Hepatocyte (in vitro differentiated cells): Measurements from ENCODE around the gene ZHX3. TPM values are rescaled to one million over a fixed set of nuclear protein-coding genes. Genes with fewer than 3 reads are reported as not detected.

ENCODE experiments used
- DNase-seq: peaks from one replicate; pipeline ENCODE4 v3.0.0-alpha.2; 2016; ENCODE audit warnings: low spot score
- H2AFZ ChIP-seq: fragments of 200-600 bp; sonication (generic); 2 replicates; pipeline ENCODE4 v1.6.0; 2016; ENCODE audit warnings: antibody characterized with exemption, mild to moderate bottlenecking
- H3K27ac ChIP-seq: fragments of 200-600 bp; sonication (generic); 2 replicates; pipeline ENCODE4 v1.5.1; 2016; ENCODE audit warnings: mild to moderate bottlenecking
- H3K27me3 ChIP-seq: fragments of 200-600 bp; sonication (generic); 2 replicates; pipeline ENCODE4 v1.6.1; 2016
- H3K36me3 ChIP-seq: fragments of 200-600 bp; sonication (generic); replicated peaks from 2 replicates; pipeline ENCODE4 v1.5.1; 2016; ENCODE audit warnings: low read depth; ENCODE audit not compliant: insufficient read depth
- H3K4me1 ChIP-seq: fragments of 200-600 bp; sonication (generic); 2 replicates; pipeline ENCODE4 v1.5.1; 2016; ENCODE audit warnings: mild to moderate bottlenecking, moderate library complexity; ENCODE audit not compliant: insufficient read depth
- H3K4me2 ChIP-seq: fragments of 200-600 bp; sonication (generic); 2 replicates; pipeline ENCODE4 v1.6.0; 2016
- H3K4me3 ChIP-seq: fragments of 200-600 bp; sonication (generic); 2 replicates; pipeline ENCODE4 v1.5.1; 2016; ENCODE audit warnings: mild to moderate bottlenecking
- H3K79me2 ChIP-seq: fragments of 200-600 bp; sonication (generic); 2 replicates; pipeline ENCODE4 v1.6.0; 2017; ENCODE audit warnings: mild to moderate bottlenecking
- H3K9me2 ChIP-seq: fragments of 200-600 bp; sonication (generic); replicated peaks from 2 replicates; pipeline ENCODE4 v1.6.0; 2017; ENCODE audit warnings: mild to moderate bottlenecking; ENCODE audit not compliant: insufficient read depth
- H3K9me3 ChIP-seq: fragments of 200-600 bp; sonication (generic); 2 replicates; pipeline ENCODE4 v1.5.1; 2016; ENCODE audit warnings: low read depth, mild to moderate bottlenecking
- H4K20me1 ChIP-seq: fragments of 200-600 bp; sonication (generic); 2 replicates; pipeline ENCODE4 v1.6.0; 2016; ENCODE audit warnings: mild to moderate bottlenecking; ENCODE audit not compliant: insufficient read depth, poor library complexity, severe bottlenecking
- EZH2 ChIP-seq: fragments of 200-600 bp; sonication (generic); IDR thresholded peaks from 2 replicates; pipeline ENCODE4 v1.6.1; 2016; ENCODE audit warnings: antibody characterized with exemption, mild to moderate bottlenecking, borderline replicate concordance
- EZH2phosphoT487 ChIP-seq: fragments of 200-600 bp; sonication (generic); IDR thresholded peaks from one replicate; pipeline ENCODE4 v1.6.1; 2018; ENCODE audit warnings: antibody characterized with exemption, mild to moderate bottlenecking, low read depth, moderate library complexity; ENCODE audit not compliant: unreplicated experiment, severe bottlenecking
- WGBS: methylation state at CpG from one replicate; pipeline ENCODE4 v1.1.6; 2016; ENCODE audit warnings: low lambda C conversion rate; ENCODE audit errors: missing lambda C conversion rate; 5-methylcytosine and 5-hydroxymethylcytosine counted together
- polyA plus RNA-seq: library from polyadenylated mRNA; unstranded; fragments of >200 nt; fragmentation: Nextera tagmentation; extraction: Ambion mirVana; gene quantifications from 2 replicates; pipeline ENCODE4 v1.2.1, GENCODE V29; 2016
- total RNA-seq: library from RNA; depleted of rRNA; stranded (reverse); fragments of >200 nt; gene quantifications from 2 replicates; pipeline ENCODE4 v1.2.3, GENCODE V29; 2014
- TF ChIP-seq, protein P1 (sequence below): fragments of 200-600 bp; sonication (generic); IDR thresholded peaks from 2 replicates; pipeline ENCODE4 v1.5.1; 2016; ENCODE audit warnings: antibody characterized with exemption, mild to moderate bottlenecking; ENCODE audit not compliant: poor library complexity

Gene ZHX3
- total and polyA plus RNA-seq, 2 experiments from 2014 or later: 15.0 to 19.7 TPM

DNA sequence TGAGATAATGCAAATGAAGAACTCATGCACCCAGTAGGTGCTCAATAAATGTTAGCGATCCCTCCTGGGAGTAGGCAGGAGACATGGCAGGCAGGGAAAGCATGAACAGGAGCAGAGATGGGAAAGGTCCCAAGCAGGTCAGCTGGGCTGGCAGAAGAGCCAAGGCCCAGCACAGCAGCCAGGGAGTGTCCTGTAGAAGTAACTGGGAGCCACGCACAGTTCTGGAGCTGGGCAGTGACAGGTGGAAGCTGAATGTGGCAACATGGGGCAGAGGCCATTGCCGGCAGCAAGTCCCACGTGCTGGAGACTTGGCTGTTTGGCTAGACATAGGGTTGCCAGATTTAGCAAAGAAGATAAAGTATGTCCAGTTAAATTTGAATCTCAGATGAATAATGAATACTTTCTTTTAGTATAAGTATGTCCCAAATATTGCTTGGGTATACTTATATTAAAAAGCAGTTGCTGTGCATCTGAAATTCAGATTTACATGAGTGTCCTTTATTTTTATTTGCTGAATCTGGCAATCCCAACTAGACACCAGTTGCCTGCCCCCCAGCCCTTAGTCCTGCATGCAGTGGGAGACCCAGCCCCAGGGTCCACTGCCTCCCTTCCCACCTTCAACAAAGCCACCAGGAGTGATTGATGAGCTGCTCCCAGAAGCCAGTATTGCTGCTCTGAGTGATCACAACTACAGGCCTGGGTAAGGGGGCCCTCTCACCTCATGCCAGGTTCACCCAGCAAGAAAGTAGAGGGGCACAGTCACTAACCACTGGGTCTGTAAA lies 19.4 kb upstream of the ZHX3 start:
- H3K4me1 ChIP-seq: peaks cover 13% of the 10 kb centered on the region
- no peaks in the 10 kb centered on the region for H3K36me3 ChIP-seq
- H3K27ac ChIP-seq: no peak overlapping the region
- no peaks in the 10 kb centered on the region for H3K9me2 ChIP-seq
- TF ChIP-seq EZH2phosphoT487 (no peak), EZH2 (no peak)
- TF ChIP-seq, protein P1, sequence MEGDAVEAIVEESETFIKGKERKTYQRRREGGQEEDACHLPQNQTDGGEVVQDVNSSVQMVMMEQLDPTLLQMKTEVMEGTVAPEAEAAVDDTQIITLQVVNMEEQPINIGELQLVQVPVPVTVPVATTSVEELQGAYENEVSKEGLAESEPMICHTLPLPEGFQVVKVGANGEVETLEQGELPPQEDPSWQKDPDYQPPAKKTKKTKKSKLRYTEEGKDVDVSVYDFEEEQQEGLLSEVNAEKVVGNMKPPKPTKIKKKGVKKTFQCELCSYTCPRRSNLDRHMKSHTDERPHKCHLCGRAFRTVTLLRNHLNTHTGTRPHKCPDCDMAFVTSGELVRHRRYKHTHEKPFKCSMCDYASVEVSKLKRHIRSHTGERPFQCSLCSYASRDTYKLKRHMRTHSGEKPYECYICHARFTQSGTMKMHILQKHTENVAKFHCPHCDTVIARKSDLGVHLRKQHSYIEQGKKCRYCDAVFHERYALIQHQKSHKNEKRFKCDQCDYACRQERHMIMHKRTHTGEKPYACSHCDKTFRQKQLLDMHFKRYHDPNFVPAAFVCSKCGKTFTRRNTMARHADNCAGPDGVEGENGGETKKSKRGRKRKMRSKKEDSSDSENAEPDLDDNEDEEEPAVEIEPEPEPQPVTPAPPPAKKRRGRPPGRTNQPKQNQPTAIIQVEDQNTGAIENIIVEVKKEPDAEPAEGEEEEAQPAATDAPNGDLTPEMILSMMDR: no peak
- H4K20me1 ChIP-seq: no peaks in the 10 kb centered on the region
- H3K4me2 ChIP-seq: no peak overlapping the region
- peak; percentile 1 for DNase-seq
- H2AFZ ChIP-seq: no peak overlapping the region
- no peak overlapping the region for H3K4me3 ChIP-seq
- H3K79me2 ChIP-seq: peaks cover 9% of the 10 kb centered on the region
- H3K27me3 ChIP-seq: no peaks in the 10 kb centered on the region
- 92% methylated on average over 4 of the region's 4 CpGs for WGBS
- H3K9me3 ChIP-seq: no peaks in the 10 kb centered on the region

DNA sequence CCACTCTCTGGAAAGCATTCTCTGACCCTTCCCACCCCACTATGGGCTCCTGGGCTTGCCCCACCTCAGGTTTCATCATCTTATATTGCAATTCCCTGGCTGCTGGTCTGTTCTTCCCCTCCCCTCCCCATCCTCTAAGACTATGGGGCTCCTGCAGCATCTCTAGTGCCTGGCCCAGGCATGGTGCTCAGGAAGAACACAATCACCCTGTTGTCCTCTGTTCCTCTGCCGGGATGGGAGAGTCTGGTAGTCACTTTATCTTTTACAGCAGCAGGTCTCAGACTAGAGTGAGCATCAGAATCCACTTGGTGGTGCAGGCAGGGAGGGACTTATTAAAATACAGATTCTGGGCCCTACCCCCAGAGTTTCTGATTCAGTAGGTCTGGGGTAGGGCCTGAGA lies 18.1 kb upstream of the ZHX3 start:
- no peak overlapping the region for H3K4me2 ChIP-seq
- no peak overlapping the region for H2AFZ ChIP-seq
- no peaks in the 10 kb centered on the region for H3K9me3 ChIP-seq
- no peak overlapping the region for H3K27ac ChIP-seq
- peak; percentile 2 for DNase-seq
- no peaks in the 10 kb centered on the region for H3K79me2 ChIP-seq
- no peaks in the 10 kb centered on the region for H3K27me3 ChIP-seq
- peaks cover 5% of the 10 kb centered on the region for H3K4me1 ChIP-seq
- no peaks in the 10 kb centered on the region for H3K9me2 ChIP-seq
- H3K4me3 ChIP-seq: no peak overlapping the region
- WGBS: 86% methylated on average over 1 of the region's 1 CpG
- no peaks in the 10 kb centered on the region for H3K36me3 ChIP-seq
- TF ChIP-seq EZH2phosphoT487: no peak
- TF ChIP-seq, protein P1: no peak
- TF ChIP-seq EZH2: no peak
- H4K20me1 ChIP-seq: no peaks in the 10 kb centered on the region

DNA sequence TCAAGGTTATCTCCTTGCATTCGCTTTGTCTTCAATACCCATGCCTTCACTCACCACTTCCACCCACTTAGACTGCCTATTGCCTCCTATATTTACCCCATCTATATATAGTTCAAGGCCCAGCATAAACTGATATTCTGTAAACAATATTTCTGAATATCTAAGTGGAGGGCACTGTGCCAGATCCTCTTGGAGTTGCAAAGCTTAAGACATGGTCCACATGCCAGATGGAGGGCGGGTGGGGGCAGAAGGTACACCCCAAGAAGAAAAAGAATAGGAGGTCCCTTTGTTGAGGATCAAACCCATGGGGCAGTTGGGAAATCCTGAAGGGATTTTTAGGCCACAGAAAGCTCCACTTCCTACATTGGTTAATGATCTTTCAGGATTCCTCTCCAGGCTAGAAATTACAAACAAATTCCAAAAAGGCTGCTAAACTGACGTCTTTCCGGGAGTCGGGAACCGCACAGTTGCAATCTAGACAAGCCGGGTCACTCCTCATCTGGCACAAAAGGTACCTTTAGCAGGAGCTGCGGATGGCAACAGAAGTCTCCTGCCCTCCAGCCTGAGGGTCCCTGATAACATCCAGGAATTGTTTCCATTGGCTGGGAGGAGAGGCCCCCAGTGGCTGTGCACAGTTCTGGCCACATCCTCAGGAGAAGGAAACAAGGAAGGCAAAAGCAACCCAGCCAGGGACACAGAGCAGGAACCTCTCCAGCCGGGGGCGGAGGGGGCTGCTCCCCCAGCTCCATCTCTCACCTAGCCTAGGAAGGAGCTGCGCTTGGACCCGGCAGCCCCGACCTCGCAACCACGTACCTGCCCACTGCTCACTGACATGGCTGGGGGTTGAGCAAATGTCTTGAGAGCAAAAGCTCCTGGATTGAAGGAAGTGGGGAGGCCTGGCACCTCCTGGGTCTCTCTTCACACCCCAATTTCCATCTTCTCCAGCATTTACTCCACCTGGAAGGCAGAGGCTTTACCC lies 17.2 kb upstream of the ZHX3 start:
- Histone ChIP-seq H3K9me2 (no peaks in the 10 kb centered on the region), H3K27ac (no peak overlapping the region), H3K27me3 (no peaks in the 10 kb centered on the region), H3K4me1 (peaks cover 5% of the 10 kb centered on the region), H3K36me3 (no peaks in the 10 kb centered on the region), H2AFZ (no peak overlapping the region), H3K4me2 (no peak overlapping the region), H4K20me1 (no peaks in the 10 kb centered on the region), H3K4me3 (no peak overlapping the region), H3K9me3 (no peaks in the 10 kb centered on the region), H3K79me2 (no peaks in the 10 kb centered on the region)
- peak; percentile 3 for DNase-seq
- TF ChIP-seq EZH2phosphoT487: no peak
- TF ChIP-seq, protein P1: no peak
- no peak for TF ChIP-seq EZH2
- WGBS: 89% methylated on average over 15 of the region's 15 CpGs
